Activated CD4-positive, CD25-positive, alpha-beta regulatory T cell treated with anti-CD3 and anti-CD28 coated beads, Interleukin-2, amount 50 U/mL, for 16 hours (primary cell): ENCODE measurements around the gene ZBTB4.
"Not testable (repeated sequence)": the region's sequence is repeated elsewhere in the genome, so short reads cannot be mapped to it uniquely, and the experiment has no call there.

Source experiments
- DNase-seq: peaks from one replicate; pipeline ENCODE4 v3.0.0-alpha.2; 2020; ENCODE audit warnings: low read depth, low spot score

The ZBTB4 gene

GRCh38 chr17:7469843-7470242 lies 9.6 kb downstream of the ZBTB4 start:
- not testable (repeated sequence) for DNase-seq

- no peak for DNase-seq
Measured at GRCh38 chr17:7468804-7469389, 10.5 kb downstream of the ZBTB4 start.

- no peak for DNase-seq
Measured at GRCh38 chr17:7468290-7468689, 11.1 kb downstream of the ZBTB4 start.

GRCh38 chr17:7467498-7467897 lies 11.9 kb downstream of the ZBTB4 start:
- DNase-seq: no peak

GRCh38 chr17:7466639-7467341 lies 12.6 kb downstream of the ZBTB4 start:
- DNase-seq: no peak

- no peak for DNase-seq
Measured at GRCh38 chr17:7466318-7466638, 13.2 kb downstream of the ZBTB4 start.

- DNase-seq: no peak
Measured at GRCh38 chr17:7465597-7466275, 13.7 kb downstream of the ZBTB4 start.

GRCh38 chr17:7464081-7464480 lies 15.3 kb downstream of the ZBTB4 start:
- no peak for DNase-seq

GRCh38 chr17:7463372-7463846 lies 16.0 kb downstream of the ZBTB4 start:
- DNase-seq: no peak

GRCh38 chr17:7462474-7463371 lies 16.7 kb downstream of the ZBTB4 start:
- no peak for DNase-seq

- DNase-seq: no peak
Measured at GRCh38 chr17:7460850-7461660, 18.4 kb downstream of the ZBTB4 start.

GRCh38 chr17:7459961-7460545 lies 19.4 kb downstream of the ZBTB4 start:
- DNase-seq: no peak

- no peak for DNase-seq
Measured at GRCh38 chr17:7448461-7448860, 31.0 kb downstream of the ZBTB4 start.

GRCh38 chr17:7445619-7445968 lies 33.8 kb downstream of the ZBTB4 start:
- DNase-seq: no peak

GRCh38 chr17:7444682-7445618 lies 34.5 kb downstream of the ZBTB4 start, which contains the start of gene CHRNB1:
TSS of gene CHRNB1 (plus strand) at chr17:7445061. CDS start at chr17:7445128, 67 bp downstream.
- DNase-seq: no peak

GRCh38 chr17:7443499-7444485 lies 35.6 kb downstream of the ZBTB4 start:
- DNase-seq: no peak

- no peak for DNase-seq
Measured at GRCh38 chr17:7442142-7442541, 37.3 kb downstream of the ZBTB4 start.

- DNase-seq: no peak
Measured at GRCh38 chr17:7441266-7441665, 38.2 kb downstream of the ZBTB4 start.
